CD1c-positive myeloid dendritic cell (primary cell): Measurements from ENCODE around the gene MAGEB2.
"Not testable (repeated sequence)": the region's sequence is repeated elsewhere in the genome, so short reads cannot be mapped to it uniquely, and the experiment has no call there.

Source experiments
- DNase-seq: peaks from one replicate; pipeline ENCODE4 v3.0.0-alpha.2; 2016; ENCODE audit errors: extremely low spot score

The MAGEB2 gene

GRCh38 chrX:30215357-30215843 is at the start of gene MAGEB2:
TSS of gene MAGEB2 (plus strand) at chrX:30215563. CDS start at chrX:30218581, 3,018 bp downstream.
- no peak for DNase-seq

GRCh38 chrX:30170900-30171299 is 44.5 kb upstream of the MAGEB2 start:
- DNase-seq, result no peak

- DNase-seq, result no peak
These were observed 34.0 kb upstream of the MAGEB2 start for GRCh38 chrX:30181353-30181752.

GRCh38 chrX:30183554-30183953 is 31.8 kb upstream of the MAGEB2 start:
- DNase-seq, result no peak

GRCh38 chrX:30190426-30190825 is 24.9 kb upstream of the MAGEB2 start:
- no peak for DNase-seq

- DNase-seq, result not testable (repeated sequence)
These were observed 21.5 kb upstream of the MAGEB2 start for GRCh38 chrX:30193910-30194309.

- no peak for DNase-seq
These were observed 19.0 kb upstream of the MAGEB2 start for GRCh38 chrX:30196322-30196721.

GRCh38 chrX:30212172-30212571 is 3.2 kb upstream of the MAGEB2 start:
- no peak for DNase-seq

GRCh38 chrX:30217465-30217864 is 2.1 kb downstream of the MAGEB2 start:
- no peak for DNase-seq

- DNase-seq, result no peak
These were observed 4.0 kb downstream of the MAGEB2 start for GRCh38 chrX:30219372-30219771.

GRCh38 chrX:30220661-30221060 is 5.3 kb downstream of the MAGEB2 start:
- no peak for DNase-seq

- DNase-seq, result no peak
These were observed 9.2 kb downstream of the MAGEB2 start for GRCh38 chrX:30224536-30224935.

- no peak for DNase-seq
These were observed 13.2 kb downstream of the MAGEB2 start for GRCh38 chrX:30228526-30228925.

GRCh38 chrX:30230395-30230794 is 15.0 kb downstream of the MAGEB2 start, which contains the start of gene MAGEB3:
TSS of gene MAGEB3 (plus strand) at chrX:30230657. CDS start at chrX:30235925, 5,268 bp downstream.
- DNase-seq, result no peak

- no peak for DNase-seq
These were observed 26.5 kb downstream of the MAGEB2 start, which contains the start of gene MAGEB4 for GRCh38 chrX:30241724-30242415. TSS of gene MAGEB4 (plus strand) at chrX:30242000. CDS start at chrX:30242136, 136 bp downstream.

- no peak for DNase-seq
These were observed 31.6 kb downstream of the MAGEB2 start, which contains the start of gene MAGEB1 for GRCh38 chrX:30246769-30247489. TSS of gene MAGEB1 (plus strand) at chrX:30247146. CDS start at chrX:30250494, 3,348 bp downstream.

GRCh38 chrX:30248854-30249253 is 33.5 kb downstream of the MAGEB2 start:
- DNase-seq, result no peak

- no peak for DNase-seq
These were observed 37.9 kb downstream of the MAGEB2 start for GRCh38 chrX:30253257-30253656.

- DNase-seq, result no peak
These were observed 44.6 kb downstream of the MAGEB2 start for GRCh38 chrX:30259927-30260326.

- DNase-seq, result no peak
These were observed 45.6 kb downstream of the MAGEB2 start for GRCh38 chrX:30261012-30261411.

GRCh38 chrX:30262763-30263162 is 47.4 kb downstream of the MAGEB2 start:
- DNase-seq, result no peak
